Measurements from ENCODE around the gene ZBTB45.

The ZBTB45 gene

DNA sequence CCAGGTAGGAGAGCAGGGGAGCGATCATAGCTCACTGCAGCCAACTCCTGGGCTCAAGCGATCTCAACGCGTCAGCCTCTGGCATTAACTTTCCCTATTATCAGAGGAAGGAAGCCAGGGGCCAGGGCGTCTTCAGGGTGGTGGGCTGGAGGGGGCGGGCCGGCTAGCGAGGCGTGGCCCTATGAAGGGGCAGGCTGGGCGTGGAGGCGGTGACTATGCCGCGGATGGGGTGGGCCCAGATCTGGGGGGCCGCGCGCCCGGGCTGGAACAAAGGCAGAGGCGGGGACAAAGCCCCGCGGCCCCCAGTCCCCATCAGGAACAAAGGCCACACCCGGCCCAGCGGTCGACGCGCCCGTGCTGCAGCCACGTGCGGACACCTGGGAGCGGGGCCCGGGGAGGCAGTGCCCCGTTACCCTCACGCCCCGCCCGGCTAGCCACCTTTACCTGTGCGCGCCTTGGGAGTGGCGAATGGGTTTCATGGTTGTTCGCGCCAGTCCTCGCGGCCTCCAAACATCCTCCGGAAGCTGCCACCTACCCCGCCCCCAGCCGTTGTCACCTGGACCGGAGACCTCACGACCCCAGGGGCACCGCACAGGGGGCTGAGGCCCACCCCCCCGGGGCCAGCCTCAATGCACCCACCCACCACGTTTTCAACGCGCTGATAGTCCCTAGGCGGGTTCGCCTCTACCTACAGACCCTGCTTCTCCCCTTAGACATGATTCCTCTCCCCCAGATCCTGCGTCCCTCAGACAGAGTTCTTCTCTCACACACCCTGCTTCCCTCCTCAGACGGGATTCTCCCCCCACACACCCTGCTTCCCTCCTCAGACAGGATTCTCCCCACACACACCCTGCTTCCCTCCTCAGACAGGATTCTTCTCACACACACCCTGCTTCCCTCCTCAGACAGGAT, 18.9 kb upstream of the ZBTB45 start:
- peak; percentile 32 to 53 for DNase-seq

- DNase-seq: no peak
Measured at GRCh38 chr19:58536852-58537798, 17.5 kb upstream of the ZBTB45 start.

DNA sequence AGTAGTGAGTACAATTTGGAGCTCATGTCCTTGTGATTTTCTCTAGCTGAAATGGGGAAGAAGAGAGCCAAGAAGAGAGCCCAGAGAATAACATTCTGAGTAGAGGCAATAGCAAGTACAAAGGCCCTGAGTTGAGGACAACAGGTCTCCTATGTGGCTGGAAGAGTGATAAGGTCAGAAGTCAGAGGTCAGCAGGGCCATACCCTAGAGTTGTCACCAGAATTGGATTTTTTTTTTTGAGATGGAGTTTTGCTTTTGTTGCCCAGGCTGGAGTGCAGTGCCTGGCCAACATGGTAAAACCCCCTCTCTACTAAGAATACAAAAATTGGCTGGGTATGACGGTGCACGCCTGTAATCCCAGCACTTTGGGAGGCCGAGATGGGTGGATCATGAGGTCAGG, 16.2 kb upstream of the ZBTB45 start:
- no peak for DNase-seq

DNA sequence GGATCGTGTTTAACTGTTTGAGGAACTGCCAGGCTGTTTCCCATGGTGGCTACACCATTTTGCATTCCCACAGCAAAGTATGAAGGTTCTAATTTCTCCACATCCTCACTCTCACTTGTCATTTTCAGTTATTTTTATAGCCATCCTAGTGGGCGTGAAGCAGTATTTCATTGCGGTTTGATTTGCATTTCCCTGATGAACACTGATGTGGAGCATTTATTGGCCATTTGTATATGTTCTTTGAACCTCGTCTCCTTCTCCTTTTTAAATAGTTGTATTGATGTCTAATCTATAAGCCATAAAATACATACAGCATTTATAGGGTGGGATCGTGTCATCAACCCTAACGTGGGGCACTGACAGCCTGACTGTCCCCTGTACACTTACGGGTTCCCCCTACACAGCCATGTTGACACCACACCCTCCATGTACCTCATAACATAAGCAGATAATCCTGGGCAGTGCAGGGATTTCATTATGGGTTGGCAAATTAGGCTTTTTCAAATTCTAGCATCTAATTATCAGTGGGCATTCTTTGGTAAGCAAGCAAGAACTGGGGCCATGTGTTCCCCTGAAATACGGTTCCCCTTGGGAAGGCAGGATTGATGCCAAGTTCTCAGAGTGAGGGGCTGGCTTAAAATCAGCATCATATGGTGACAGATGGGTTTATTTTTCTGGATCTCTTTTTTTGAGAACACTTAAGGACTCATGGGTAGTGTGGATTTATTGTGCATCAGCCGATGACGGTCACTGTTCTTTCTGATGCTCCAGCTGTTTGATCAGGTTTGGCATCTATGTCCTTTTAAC, 11.6 kb upstream of the ZBTB45 start:
- no peak for DNase-seq

DNA sequence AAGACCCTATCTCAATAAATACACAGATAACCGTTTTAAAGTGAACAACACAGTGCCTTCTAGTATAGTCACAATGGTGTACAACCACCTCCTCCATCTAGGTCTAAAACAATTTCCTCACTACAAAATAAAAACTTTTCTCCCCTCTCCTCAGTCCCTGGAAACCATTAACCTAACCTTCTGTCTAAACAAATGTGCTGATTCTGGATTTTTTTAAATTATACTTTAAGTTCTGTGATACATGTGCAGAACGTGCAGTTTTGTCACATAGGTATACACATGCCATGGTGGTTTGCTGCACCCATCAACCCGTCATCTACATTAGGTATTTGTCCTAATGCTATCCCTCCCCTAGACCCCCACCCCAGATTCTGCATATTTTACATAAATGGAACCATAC, 9.8 kb upstream of the ZBTB45 start:
- DNase-seq: no peak

DNA sequence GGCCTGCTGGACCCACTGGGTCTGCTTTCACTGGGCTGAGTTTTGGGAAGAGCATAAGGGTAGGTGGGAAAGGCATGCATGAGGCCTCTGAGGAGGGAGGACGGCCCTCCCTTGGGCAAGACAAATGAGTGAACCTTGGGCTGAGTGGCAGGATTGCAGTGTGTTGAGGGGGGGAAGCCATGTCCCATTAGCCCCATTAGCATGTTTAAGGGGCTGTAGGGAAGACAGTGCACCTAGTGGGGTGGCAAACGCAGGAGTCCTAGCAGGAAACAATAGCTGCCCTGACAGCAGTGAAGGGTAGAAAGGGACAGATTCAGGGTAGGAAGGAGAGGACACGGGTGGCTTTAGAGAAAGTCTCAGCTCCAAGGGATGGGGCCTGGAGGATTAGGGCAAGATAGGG, 3.1 kb upstream of the ZBTB45 start:
- no peak for DNase-seq

- DNase-seq: no peak
Measured at GRCh38 chr19:58521651-58522050, 2.0 kb upstream of the ZBTB45 start.

DNA sequence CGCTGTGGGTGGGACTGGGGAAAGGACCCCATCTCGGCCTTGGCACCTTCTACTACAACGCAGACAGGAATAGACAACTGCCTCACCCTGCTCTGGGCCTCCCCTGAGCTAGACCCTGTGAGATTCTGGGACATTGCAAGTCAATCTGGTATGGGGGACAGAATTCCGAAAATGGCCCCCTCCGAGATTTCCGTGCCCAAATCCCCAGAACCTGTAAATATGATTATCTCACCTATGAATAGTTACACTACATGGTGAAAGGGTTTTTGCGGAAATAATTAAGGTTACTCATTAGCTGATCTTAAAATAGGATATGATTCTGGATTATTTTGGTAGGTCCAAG, 618 bp upstream of the ZBTB45 start:
- DNase-seq: no peak

GRCh38 chr19:58519087-58519354, 589 bp downstream of the ZBTB45 start:
- peak; percentile 29 to 41 for DNase-seq

DNA sequence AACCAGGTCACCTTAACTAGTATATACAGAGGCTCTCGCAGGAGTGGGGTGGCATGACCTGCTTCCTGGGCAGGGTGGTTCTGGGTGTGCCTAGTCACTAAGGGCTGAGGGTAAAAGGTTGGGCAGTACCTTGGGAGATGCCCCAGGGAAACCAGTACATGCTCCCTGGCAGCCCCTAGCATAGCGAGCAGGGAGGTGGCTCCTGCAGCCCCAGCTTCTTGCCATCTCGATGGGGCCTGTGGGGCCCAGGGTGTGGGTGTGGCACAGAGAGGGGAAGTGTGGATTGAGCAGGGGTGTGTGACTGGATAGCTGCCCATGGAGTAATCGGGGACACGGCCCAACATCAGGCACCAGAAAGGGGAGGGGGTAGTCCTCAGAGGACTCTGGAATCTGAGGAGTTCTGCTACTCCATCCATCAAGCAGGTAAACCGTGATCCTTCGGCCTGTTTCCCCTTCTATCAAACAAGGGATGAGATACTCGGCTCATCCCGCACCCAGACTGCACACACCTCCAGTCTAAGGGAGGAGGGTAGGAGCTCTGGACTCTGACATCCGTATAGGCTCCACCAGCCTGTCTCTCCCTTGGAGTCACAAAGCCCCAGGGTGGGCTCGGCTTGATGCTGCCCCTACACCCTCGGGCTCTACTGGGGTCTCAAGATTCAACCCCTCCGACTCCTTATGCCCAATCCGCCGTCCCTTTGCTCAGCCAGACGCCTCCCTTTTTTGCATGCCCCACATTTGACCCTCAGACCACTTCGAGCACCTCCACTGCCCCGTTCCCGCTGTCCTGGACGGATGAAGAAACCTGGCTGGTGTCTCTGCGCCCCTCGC, 1.1 kb downstream of the ZBTB45 start:
- no peak for DNase-seq

DNA sequence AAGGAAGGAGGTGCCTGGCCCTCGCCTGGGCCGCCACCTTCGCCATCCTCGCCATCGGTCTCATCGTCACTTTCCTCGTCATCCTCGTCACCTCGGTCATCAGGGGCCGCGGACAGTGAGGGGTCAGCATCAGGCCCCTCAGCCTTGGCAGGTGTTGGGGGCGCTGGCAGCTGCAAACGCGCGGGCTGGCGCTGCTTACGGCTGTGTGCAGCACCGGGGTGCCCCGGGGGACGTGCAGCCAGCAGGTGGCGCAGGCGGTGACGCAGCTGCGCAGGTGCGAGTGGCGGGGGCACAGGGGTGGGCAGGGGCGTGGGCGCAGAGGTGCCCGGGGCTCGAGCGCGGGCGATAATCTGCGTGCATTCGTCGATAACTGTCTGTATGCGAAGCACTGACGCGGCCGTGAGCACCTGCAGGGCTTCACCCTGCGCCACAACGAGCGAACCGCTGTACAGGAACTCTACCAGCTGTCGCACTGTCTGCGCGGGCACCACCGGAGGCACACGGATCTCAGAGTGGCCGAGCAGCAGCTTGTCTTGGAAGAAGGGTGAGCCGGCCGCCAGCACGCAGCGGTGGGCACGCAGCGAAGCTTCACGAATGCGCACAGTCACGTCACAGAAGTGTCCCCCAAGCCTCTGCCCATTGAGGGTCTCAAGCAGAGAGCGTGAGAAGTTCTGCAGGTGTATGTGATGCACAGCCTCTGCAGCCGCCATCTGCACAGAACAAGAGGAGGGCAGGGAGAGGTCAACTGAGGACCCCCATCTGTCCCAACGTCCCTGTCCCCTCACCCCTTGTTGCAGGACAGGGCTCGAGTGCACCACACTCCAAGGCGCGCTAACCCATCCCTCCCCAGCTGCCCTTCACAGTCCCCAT, 2.4 kb downstream of the ZBTB45 start:
- no peak for DNase-seq

- no peak for DNase-seq
Measured at GRCh38 chr19:58516246-58516836, 3.3 kb downstream of the ZBTB45 start.

- no peak for DNase-seq
Measured at GRCh38 chr19:58515259-58515658, 4.4 kb downstream of the ZBTB45 start.

DNA sequence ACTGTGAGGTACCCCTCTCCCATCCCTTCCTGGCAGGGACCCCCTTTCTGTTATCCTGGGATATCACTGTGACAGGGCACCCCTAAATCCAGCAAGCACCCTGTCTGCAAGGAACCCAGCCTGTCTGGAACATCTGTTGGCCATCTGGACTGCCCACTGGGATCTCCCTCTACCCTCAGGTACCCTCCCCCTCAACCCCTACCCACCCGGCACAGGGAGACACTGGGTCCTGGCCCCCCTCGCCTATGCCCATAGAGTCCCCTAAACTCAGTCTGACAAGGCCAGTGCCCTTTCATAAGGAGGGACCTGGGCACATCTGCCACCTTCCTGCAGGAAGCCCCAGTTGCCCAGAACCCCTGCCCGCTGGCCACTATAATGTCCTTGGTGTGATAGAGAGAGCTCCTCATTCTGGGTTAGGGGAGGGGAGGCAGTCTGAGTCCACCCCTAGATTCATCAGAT, 5.0 kb downstream of the ZBTB45 start:
- no peak for DNase-seq

DNA sequence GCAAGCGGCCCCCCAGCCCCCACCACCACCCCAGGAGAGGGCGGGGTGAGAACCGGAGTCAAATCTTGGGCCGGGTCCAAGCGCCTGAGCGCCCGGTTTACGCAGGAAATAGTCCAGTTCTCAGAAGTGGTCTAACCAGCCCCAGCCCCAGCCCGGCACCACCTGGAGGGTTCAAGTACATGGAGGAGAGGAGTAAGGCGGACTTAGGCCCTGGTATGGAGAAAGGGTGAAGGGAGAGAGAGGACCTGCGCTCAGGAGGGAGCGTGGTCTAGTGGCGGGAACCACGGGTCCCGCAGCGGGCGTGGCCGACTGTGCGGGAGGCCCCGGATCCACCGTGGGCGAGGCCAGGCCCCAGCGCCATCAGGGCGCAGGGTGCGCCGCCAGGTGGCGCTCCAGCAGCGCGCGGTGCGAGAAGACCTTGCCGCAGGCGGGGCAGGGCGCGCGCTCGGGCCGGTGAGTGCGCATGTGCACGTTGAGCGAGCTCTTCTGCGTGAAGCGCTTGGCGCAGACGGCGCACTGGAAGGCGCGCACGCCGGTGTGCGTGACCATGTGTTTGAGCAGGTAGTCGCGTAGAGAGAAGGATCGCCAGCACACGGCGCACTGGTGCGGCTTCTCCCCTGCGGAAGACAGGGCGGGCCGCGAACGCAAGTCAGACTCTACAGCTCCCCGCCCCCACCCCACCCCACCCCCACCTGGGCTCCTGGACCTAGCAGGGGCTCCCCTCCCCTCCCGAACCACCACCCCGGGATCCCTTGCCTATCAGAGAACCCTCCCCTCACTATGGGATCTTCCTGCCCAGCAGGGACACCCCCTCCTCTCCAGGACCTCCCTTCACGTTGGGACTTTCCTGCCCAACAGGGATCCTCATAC, 5.7 kb downstream of the ZBTB45 start:
- peak; percentile 91 to 97 for DNase-seq

DNA sequence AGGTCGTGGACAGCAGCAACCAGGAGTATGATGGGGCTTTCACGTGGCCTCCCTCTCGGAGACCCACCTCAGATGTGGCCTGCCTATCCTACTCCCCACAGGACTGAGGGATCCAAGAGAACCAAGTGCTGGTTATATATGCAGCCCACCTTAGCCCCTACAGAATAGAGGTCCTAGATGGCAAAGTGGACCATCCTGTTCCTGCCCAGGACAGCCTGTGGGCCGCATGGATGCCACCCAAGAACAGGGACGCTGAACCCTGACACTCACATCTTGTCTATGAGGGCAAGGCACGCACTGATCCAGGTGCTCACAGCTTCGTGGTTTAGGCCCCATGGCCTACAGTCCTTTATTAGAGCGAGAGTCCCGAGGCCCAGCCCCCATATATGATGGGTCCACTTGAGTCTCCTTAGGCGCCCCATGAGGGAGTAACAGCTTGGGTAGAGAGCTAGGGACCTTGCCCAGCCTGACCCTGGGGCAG, 6.4 kb downstream of the ZBTB45 start:
- no peak for DNase-seq

DNA sequence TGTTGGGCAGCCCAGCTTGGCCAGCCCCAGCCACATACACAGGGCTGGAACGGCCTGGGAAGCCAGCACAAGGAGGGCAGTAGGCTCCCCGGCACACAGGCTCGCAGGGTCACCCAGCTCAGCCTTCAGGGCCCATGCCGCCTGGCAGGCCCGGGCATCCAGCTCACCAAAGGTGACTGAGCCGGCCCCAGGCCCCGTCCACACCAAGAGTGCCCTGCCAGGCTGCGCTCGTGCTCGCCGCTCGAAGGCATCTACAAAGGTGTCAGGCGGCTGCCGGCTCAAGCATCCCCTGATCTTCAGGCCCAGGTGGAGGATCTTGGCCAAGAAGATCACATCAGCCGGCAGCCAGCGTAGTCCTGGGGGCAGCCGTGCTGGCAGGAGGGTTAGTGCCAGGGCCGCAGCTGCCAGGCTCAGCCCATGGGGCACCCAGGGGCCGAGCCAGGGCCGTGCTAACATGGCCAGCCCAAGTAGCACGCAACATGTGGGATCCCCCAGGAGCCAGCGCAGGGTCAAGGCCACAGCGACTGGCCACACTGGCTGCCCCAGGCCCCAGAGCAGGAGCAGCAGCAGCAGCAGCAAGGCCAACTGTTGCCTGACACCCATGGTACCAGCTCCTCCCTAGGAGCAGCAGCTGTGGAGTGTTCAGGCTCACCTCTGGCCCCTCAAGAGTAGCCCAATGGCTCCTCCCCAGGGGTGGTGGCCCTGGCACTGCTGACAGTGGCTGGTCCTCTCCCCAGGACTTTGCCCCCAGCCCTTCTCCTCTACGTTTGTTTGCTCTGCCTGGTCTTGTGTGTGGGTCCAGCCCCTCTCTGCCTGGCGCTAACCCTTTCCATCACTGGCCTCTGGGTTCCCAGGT, 8.0 kb downstream of the ZBTB45 start, which contains the start of gene SLC27A5:
Gene SLC27A5, minus strand, starts transcription at position 640 of the 856 bp plus-strand sequence. Its CDS starts 37 bp downstream, at position 603.
- no peak for DNase-seq

DNA sequence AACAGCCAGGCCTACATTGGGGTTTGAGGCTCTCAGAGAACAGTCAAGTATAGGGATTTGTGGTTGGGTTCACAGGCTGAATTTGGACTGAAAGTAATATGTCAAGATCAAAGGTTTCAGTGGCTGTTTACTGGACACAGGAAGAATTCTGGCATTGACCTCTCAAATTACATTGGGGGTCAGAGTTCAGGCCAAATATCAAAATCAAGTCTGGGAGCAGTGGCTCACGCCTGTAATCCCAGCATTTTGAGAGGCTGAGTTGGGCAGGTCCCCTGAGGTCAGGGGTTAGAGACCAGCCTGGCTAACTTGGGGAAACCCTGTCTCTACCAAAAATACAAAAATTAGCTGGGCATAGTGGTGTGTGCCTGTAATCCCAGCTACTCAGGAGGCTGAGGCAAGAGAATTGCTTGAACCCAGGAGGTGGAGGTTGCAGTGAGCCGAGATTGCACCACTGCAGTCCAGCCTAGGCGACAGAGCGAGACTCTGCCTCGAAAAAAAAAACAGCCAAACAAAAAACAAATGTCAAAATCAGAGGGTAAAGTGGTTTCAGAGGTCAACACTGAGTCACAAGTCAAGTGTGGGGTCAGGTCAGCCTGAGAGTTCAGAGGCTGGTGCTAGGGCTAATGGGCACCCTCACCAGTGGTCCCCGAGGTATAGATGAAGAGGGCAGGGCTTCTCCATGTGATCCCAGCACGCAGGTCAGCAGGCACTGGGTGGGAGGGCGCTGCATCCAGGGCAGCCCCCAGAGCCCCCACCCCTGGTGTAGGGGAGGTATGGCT, 9.3 kb downstream of the ZBTB45 start:
- DNase-seq: no peak

Data from stimulated activated CD4-positive, alpha-beta T cell treated with anti-CD3 and anti-CD28 coated beads, Interleukin-4, amount 100 ng/mL, for 4 hours (primary cell).